Measurements from ENCODE around the gene NPR2.

The NPR2 gene

GRCh38 chr9:35858458-35858857, 67.1 kb downstream of the NPR2 start:
- DNase-seq (ENCODE audit: low spot score) = no peak

Data from kidney tubule cell (primary cell).